CD4-positive, alpha-beta T cell treated with Interleukin-2 at 100 ng/mL for 4 hours (primary cell): ENCODE results near the gene PI4K2A.

Experiments
- DNase-seq: peaks from one replicate; pipeline ENCODE4 v3.0.0-alpha.2; 2020; ENCODE audit warnings: low spot score

The PI4K2A gene

DNA sequence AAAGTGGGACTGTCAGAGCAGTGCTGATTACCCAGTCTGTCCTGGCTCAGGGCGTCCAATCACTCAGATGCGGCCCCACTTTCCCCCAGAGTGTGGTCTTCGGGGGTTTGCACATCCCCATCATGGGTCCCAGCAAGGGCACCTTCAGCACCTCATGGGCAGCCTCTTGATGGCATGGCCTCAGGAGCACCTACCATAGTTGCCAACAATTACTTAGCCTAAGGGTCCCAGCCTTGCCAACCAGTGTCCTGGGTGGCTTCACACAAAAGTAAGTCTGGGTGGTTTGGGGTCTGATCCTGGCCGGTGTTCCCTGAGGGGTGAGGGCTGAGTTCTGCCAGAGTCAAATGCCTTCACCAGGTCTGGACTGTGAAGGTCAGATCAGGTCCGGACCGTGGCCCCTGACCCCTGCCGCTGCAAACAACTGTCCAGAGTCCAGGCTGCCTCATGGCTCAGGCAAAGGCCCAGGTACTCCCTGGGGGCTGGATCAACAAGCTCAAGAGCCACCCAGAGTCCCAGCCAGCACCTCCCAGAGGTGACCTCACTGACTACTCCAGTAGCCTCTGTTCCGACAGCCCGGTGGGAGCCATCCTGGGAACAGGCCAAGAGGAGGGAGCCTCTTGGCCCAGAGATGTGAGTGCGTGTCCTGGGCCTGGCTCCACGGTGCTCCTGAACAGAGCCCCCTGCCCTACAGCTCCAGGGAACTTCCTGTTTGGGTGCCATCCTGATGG lies 66.8 kb downstream of the PI4K2A start:
- no peak for DNase-seq

GRCh38 chr10:97708167-97708566 lies 67.7 kb downstream of the PI4K2A start:
- no peak for DNase-seq

DNA sequence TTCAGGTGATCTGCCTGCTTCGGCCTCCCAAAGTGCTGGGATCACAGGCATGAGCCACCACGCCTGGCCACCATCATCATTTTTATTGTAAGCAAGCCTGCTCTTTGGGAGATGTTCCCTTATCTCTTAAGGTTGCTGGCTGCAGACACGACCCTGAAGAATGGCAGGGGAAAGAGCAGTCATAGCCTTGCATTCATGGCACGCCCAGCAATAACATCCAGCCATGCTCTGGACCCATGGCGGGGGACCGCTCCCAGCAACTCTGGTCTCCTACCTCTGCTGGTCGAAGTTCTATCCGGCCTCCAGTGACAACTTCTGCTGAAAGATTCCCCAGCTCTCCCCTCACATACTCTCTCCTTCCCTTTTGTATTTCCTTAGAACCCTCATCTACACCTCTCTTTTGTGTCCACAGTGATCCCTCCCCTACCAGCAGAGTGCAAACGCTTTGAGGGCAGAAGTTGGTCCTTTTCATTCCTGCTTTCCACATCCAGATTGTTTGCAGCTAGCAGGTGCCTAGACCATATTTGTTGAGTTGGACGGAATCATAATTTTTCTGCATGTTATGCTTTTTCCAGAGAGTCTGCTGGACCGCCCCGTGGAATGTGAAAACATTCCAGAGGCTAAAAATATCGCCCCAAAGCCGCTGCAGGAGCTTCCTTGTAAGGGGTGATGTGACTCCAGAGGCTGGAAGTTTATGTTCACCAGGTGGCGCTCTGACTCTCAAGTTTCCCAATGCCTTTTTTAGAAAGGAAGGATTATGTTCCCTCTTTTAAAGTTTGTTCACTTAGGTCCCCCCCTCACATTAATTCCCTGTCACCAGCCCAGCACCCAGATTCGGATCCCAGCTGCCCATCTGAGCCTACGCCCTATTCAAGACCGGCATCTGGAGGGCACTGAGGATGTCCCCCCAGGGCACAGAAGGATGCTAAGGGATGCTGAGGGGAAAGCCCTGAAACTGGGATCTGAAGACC lies 68.8 kb downstream of the PI4K2A start:
- peak; percentile 46 for DNase-seq

GRCh38 chr10:97711640-97712572 lies 71.4 kb downstream of the PI4K2A start:
- DNase-seq = no peak

DNA sequence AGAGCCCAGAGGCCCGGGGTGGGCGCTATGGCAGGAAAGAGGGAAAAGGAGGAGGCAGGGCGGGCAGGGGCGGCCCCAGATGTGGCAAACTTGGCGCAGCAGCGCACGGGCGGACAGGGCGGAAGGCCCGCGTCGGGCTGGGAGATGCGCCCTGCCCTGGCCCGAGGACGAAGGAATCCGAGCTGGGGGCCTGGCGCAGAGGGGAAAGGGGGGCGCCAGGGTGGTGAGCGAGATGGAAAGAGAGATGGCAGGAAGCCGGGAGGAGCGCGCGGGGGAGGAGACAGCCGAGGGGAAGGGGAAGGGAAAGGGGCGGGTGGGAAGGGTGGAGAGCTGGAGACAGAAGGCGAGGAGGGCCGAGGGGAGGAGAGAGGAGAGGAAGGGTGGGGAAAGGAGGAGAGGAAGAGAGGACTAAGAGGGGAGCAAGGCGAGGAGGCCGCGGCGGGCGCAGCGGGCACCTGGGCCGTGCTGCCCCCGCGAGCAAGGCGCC lies 72.9 kb downstream of the PI4K2A start, which contains the start of gene MARVELD1:
Gene MARVELD1, plus strand, starts transcription at position 392 of the 487 bp plus-strand sequence. CDS start 147 bp downstream, outside the sequence.
- no peak for DNase-seq

GRCh38 chr10:97713826-97714400 lies 73.4 kb downstream of the PI4K2A start:
- peak; percentile 53 for DNase-seq

- no peak for DNase-seq
Measured at GRCh38 chr10:97714401-97715258, 74.2 kb downstream of the PI4K2A start.

DNA sequence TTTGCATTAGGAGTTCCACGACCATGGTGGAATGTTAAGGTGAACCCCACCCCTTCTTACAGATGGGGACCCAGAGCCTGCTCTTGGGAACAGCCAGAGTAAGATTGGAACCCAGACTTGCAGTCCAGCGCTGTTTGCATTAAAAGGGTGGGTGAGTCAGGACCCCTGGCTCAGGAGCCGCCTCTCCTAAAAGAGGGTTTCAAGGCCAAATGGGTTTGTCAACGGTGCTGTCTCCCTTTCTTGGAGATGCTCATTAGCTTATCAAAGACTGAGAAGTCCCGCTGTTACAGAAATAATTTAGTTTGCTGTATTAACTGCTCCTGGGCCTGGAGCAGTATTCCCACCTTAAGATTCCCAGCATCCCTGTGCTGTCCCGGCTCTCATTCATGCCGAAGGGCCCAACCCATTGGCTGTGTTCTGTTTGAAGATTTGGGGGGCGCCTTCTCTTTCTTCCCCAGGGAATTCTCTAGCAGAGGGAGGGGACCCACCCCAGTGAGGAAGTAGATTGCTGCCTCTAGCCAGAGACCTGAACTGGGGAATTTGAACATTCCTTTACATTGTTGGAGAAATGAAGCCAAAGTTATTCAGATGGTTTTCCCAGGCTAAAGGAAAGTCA lies 74.9 kb downstream of the PI4K2A start:
- DNase-seq = no peak

- no peak for DNase-seq
Measured at GRCh38 chr10:97717627-97718026, 77.2 kb downstream of the PI4K2A start.

GRCh38 chr10:97718178-97718577 lies 77.7 kb downstream of the PI4K2A start:
- DNase-seq = no peak

DNA sequence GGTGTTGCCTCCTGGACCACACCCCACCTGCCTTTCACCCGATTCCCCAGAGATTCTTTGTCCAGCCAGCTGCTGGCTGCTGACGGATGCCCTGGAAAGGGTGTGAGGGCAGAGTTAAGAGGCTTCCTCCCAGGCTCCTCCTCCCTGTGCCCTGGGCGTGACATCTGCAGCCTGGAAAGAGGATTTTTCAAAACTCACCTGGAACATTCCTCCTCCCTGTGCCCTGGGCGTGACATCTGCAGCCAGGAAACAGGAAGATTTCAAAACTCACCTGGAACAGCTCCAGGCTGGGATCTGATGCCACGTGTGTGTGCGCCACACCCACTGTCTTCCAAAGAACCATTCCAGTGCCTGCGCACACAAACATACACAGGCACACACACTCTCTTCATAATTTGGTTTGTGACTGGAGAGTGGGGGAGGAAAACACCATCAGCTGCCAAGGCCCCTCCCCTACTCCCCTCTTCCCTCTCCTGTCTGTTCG lies 78.2 kb downstream of the PI4K2A start:
- no peak for DNase-seq

GRCh38 chr10:97719602-97720001 lies 79.1 kb downstream of the PI4K2A start:
- no peak for DNase-seq

- DNase-seq = no peak
Measured at GRCh38 chr10:97721871-97722780, 81.7 kb downstream of the PI4K2A start.

- DNase-seq = no peak
Measured at GRCh38 chr10:97723001-97723400, 82.5 kb downstream of the PI4K2A start.

GRCh38 chr10:97724341-97724941 lies 84.0 kb downstream of the PI4K2A start:
- no peak for DNase-seq
